GM12878 (cell line): ENCODE data around the gene KIRREL2. TPM values are rescaled to one million over a fixed set of nuclear protein-coding genes. Genes with fewer than 3 reads are reported as not detected.

Source experiments
- ATF3 ChIP-seq: IDR thresholded peaks from 2 replicates; pipeline ENCODE4 v1.6.1; 2011; ENCODE audit warnings: low read depth, mild to moderate bottlenecking, low read length, moderate library complexity, borderline replicate concordance; ENCODE audit errors: extremely low read depth
- BACH1 ChIP-seq: fragments of 450-650 bp; IDR thresholded peaks from 2 replicates; pipeline ENCODE4 v1.6.1; 2017; ENCODE audit warnings: mild to moderate bottlenecking, borderline replicate concordance
- BHLHE40 ChIP-seq, 2 experiments: fragments of 450-650 bp in 1 of 2; IDR thresholded peaks; 2 replicates each; pipeline ENCODE4 v1.6.1; 2011 to 2017; ENCODE audit warnings: low read depth in 2 of 2, borderline replicate concordance in 1 of 2, improper control_type of control experiment in 1 of 2, low read length in 1 of 2, mild to moderate bottlenecking in 1 of 2
- IRF4 ChIP-seq: IDR thresholded peaks from 2 replicates; pipeline ENCODE4 v1.6.1; 2011; ENCODE audit warnings: low read depth, low read length
- NFIC ChIP-seq: IDR thresholded peaks from 2 replicates; pipeline ENCODE4 v1.6.1; 2012; ENCODE audit warnings: low read depth, mild to moderate bottlenecking, inconsistent platforms, low read length, moderate library complexity
- NFYA ChIP-seq: IDR thresholded peaks from 2 replicates; pipeline ENCODE4 v1.6.1; 2011; ENCODE audit warnings: low read depth, mild to moderate bottlenecking, low read length, improper control_type of control experiment, borderline replicate concordance
- PAX5 ChIP-seq: IDR thresholded peaks from 2 replicates; pipeline ENCODE4 v1.6.1; 2011; ENCODE audit warnings: low read depth, low read length, borderline replicate concordance
- POLR2AphosphoS5 ChIP-seq: IDR thresholded peaks from 2 replicates; pipeline ENCODE4 v1.6.1; 2011; ENCODE audit warnings: mild to moderate bottlenecking, low read length, inconsistent platforms
- RBBP5 ChIP-seq: fragments of 200-600 bp; sonication (generic); conservative IDR thresholded peaks from 2 replicates; pipeline ENCODE4 v1.6.1; 2016
- REST ChIP-seq: IDR thresholded peaks from 2 replicates; pipeline ENCODE4 v1.6.1; 2012; ENCODE audit warnings: mild to moderate bottlenecking, low read depth, low read length
- SPI1 ChIP-seq: IDR thresholded peaks from 2 replicates; pipeline ENCODE4 v1.6.1; 2011; ENCODE audit warnings: low read depth, mild to moderate bottlenecking, low read length, moderate library complexity, borderline replicate concordance; ENCODE audit not compliant: insufficient read depth
- SRF ChIP-seq, 2 experiments: IDR thresholded peaks; 2 replicates each; pipeline ENCODE4 v1.6.1; 2011; ENCODE audit warnings: low read depth in 2 of 2, low read length in 2 of 2, mild to moderate bottlenecking in 1 of 2, moderate library complexity in 1 of 2
- STAT1 ChIP-seq: fragments of 450-650 bp; conservative IDR thresholded peaks from 2 replicates; pipeline ENCODE4 v1.6.1; 2014; ENCODE audit warnings: antibody characterized with exemption, mild to moderate bottlenecking
- USF1 ChIP-seq: IDR thresholded peaks from 2 replicates; pipeline ENCODE4 v1.6.1; 2011; ENCODE audit warnings: borderline replicate concordance, low read depth, mild to moderate bottlenecking, moderate library complexity, mixed read lengths, low read length; ENCODE audit not compliant: insufficient read depth; ENCODE audit errors: extremely low read length
- YY1 ChIP-seq: IDR thresholded peaks from 2 replicates; pipeline ENCODE4 v1.6.1; 2011; ENCODE audit warnings: low read depth, mild to moderate bottlenecking, low read length
- ZNF217 ChIP-seq: fragments of 450-650 bp; IDR thresholded peaks from 2 replicates; pipeline ENCODE4 v1.6.1; 2017; ENCODE audit warnings: antibody characterized with exemption, mild to moderate bottlenecking
- polyA plus RNA-seq, 11 experiments: library from polyadenylated mRNA; depleted of rRNA in 4 of 11; unstranded in 6 of 11; stranded (reverse) in 5 of 11; fragments of >200 nt; fragmentation: Nextera tagmentation in 4 of 11; fragmentation: Illumina TruSeq in 1 of 11; extraction: Ambion mirVana in 4 of 11; extraction: Trizol in 1 of 11; gene quantifications; 1 replicate in 1 of 11; 2 replicates in 10 of 11; pipeline versions ENCODE4 v1.2.1 to v1.2.3, GENCODE V29; 2011 to 2016; ENCODE audit warnings: inconsistent platforms in 2 of 11, missing spikeins in 2 of 11, low read depth in 1 of 11
- total RNA-seq, 4 experiments: library from RNA; depleted of rRNA in 3 of 4; stranded (reverse); fragments of >200 nt in 3 of 4; fragmentation: Illumina TruSeq in 1 of 4; extraction: Trizol in 1 of 4; gene quantifications; 2 replicates each; pipeline versions ENCODE4 v1.2.1 to v1.2.3, GENCODE V29; 2013 to 2021
- TF ChIP-seq, protein P1 (sequence below): IDR thresholded peaks from 2 replicates; pipeline ENCODE4 v1.6.1; 2012; ENCODE audit warnings: improper control_type of control experiment, low read depth, low read length; ENCODE audit not compliant: insufficient replicate concordance
- TF ChIP-seq, protein P2 (sequence below): IDR thresholded peaks from 2 replicates; pipeline ENCODE4 v1.6.1; 2012; ENCODE audit warnings: low read depth, low read length, improper control_type of control experiment

The KIRREL2 gene
- total and polyA plus RNA-seq, 10 of the 15 experiments (the other 5 are each of a cell fraction or from before 2014, with no cell fraction given) = 0.03 to 0.06 TPM; not detected in 8

DNA sequence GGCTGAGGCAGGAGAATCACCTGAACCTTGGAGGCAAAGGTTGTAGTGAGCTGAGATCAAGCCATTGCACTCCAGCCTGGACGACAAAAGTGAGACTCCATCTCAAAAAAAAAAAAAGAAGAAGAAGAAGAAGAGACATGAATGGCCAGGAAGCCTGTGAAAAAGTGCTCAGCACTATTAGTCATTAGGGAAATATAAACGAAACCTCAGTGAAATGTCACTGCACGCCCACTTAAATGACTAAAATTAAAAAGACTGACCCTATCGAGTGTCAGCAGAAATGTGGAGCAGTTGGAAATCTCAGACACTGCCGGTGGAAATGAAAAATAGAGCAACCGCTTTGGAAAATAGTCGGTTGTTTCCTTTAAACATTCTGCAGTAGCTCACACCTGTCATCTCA lies 56.9 kb downstream of the KIRREL2 start (continued):
- TF ChIP-seq, protein P1, sequence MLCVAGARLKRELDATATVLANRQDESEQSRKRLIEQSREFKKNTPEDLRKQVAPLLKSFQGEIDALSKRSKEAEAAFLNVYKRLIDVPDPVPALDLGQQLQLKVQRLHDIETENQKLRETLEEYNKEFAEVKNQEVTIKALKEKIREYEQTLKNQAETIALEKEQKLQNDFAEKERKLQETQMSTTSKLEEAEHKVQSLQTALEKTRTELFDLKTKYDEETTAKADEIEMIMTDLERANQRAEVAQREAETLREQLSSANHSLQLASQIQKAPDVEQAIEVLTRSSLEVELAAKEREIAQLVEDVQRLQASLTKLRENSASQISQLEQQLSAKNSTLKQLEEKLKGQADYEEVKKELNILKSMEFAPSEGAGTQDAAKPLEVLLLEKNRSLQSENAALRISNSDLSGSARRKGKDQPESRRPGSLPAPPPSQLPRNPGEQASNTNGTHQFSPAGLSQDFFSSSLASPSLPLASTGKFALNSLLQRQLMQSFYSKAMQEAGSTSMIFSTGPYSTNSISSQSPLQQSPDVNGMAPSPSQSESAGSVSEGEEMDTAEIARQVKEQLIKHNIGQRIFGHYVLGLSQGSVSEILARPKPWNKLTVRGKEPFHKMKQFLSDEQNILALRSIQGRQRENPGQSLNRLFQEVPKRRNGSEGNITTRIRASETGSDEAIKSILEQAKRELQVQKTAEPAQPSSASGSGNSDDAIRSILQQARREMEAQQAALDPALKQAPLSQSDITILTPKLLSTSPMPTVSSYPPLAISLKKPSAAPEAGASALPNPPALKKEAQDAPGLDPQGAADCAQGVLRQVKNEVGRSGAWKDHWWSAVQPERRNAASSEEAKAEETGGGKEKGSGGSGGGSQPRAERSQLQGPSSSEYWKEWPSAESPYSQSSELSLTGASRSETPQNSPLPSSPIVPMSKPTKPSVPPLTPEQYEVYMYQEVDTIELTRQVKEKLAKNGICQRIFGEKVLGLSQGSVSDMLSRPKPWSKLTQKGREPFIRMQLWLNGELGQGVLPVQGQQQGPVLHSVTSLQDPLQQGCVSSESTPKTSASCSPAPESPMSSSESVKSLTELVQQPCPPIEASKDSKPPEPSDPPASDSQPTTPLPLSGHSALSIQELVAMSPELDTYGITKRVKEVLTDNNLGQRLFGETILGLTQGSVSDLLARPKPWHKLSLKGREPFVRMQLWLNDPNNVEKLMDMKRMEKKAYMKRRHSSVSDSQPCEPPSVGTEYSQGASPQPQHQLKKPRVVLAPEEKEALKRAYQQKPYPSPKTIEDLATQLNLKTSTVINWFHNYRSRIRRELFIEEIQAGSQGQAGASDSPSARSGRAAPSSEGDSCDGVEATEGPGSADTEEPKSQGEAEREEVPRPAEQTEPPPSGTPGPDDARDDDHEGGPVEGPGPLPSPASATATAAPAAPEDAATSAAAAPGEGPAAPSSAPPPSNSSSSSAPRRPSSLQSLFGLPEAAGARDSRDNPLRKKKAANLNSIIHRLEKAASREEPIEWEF = no peak
- TF ChIP-seq POLR2AphosphoS5 = no peak
- no peak for TF ChIP-seq SRF (IDR thresholded peaks at IDR 0.05; ENCODE audit: low read depth in 2 of 2, low read length in 2 of 2)
- TF ChIP-seq ATF3 = no peak
- no peak for TF ChIP-seq NFIC
- TF ChIP-seq, protein P2, sequence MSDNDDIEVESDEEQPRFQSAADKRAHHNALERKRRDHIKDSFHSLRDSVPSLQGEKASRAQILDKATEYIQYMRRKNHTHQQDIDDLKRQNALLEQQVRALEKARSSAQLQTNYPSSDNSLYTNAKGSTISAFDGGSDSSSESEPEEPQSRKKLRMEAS = no peak
- no peak for TF ChIP-seq RBBP5
- no peak for TF ChIP-seq NFYA
- no peak for TF ChIP-seq BACH1
- TF ChIP-seq YY1 = no peak
- TF ChIP-seq SPI1 = no peak
- no peak for TF ChIP-seq PAX5
- no peak for TF ChIP-seq USF1
- TF ChIP-seq BHLHE40 (IDR thresholded peaks at IDR 0.05; ENCODE audit: borderline replicate concordance in 1 of 2, low read depth in 2 of 2, low read length in 1 of 2) = no peak
- no peak for TF ChIP-seq REST
- no peak for TF ChIP-seq ZNF217
- TF ChIP-seq STAT1 = no peak
- no peak for TF ChIP-seq IRF4
